ENCODE data around the gene RPS6KL1.
A peak's percentile ranks its signal among the peaks of the same experiment; 100 is the strongest.

Gene RPS6KL1

GRCh38 chr14:74922752-74923401, at the start of gene RPS6KL1:
Gene RPS6KL1, minus strand, starts transcription at chr14:74923260. Its CDS starts 1,719 bp downstream, at chr14:74921541.
- DNase-seq, result peak; percentile 95

- no peak for DNase-seq
Measured at GRCh38 chr14:74968811-74969210, 45.8 kb upstream of the RPS6KL1 start.

GRCh38 chr14:74965486-74966153, 42.6 kb upstream of the RPS6KL1 start:
- no peak for DNase-seq

- DNase-seq, result no peak
Measured at GRCh38 chr14:74964787-74965485, 41.9 kb upstream of the RPS6KL1 start.

- DNase-seq, result peak; percentile 52
Measured at GRCh38 chr14:74963705-74964271, 40.7 kb upstream of the RPS6KL1 start.

GRCh38 chr14:74963178-74963704, 40.2 kb upstream of the RPS6KL1 start:
- no peak for DNase-seq

- DNase-seq, result no peak
Measured at GRCh38 chr14:74962493-74962892, 39.4 kb upstream of the RPS6KL1 start.

- no peak for DNase-seq
Measured at GRCh38 chr14:74962046-74962445, 39.0 kb upstream of the RPS6KL1 start.

- DNase-seq, result no peak
Measured at GRCh38 chr14:74961238-74961911, 38.3 kb upstream of the RPS6KL1 start.

- no peak for DNase-seq
Measured at GRCh38 chr14:74960736-74961135, 37.7 kb upstream of the RPS6KL1 start.

- DNase-seq, result no peak
Measured at GRCh38 chr14:74959596-74960180, 36.6 kb upstream of the RPS6KL1 start.

- no peak for DNase-seq
Measured at GRCh38 chr14:74956280-74957072, 33.4 kb upstream of the RPS6KL1 start.

- no peak for DNase-seq
Measured at GRCh38 chr14:74956027-74956279, 32.9 kb upstream of the RPS6KL1 start.

GRCh38 chr14:74955229-74956026, 32.4 kb upstream of the RPS6KL1 start, which contains the start of gene PGF:
Gene PGF, minus strand, starts transcription at chr14:74955597. Its CDS starts 355 bp downstream, at chr14:74955242.
- peak; percentile 68 for DNase-seq

- no peak for DNase-seq
Measured at GRCh38 chr14:74954947-74955228, 31.8 kb upstream of the RPS6KL1 start.

- DNase-seq, result peak; percentile 59
Measured at GRCh38 chr14:74954232-74954946, 31.3 kb upstream of the RPS6KL1 start.

- DNase-seq, result no peak
Measured at GRCh38 chr14:74953686-74954085, 30.6 kb upstream of the RPS6KL1 start.

- no peak for DNase-seq
Measured at GRCh38 chr14:74952697-74953484, 29.8 kb upstream of the RPS6KL1 start.

GRCh38 chr14:74952180-74952665, 29.2 kb upstream of the RPS6KL1 start:
- no peak for DNase-seq

Measured in NCI-H2107 (cell line).